Activated CD8-positive, alpha-beta T cell treated with anti-CD3 and anti-CD28 coated beads for 36 hours (primary cell): Measurements from ENCODE around the gene SPATA20. TPM values are rescaled to one million over a fixed set of nuclear protein-coding genes. Genes with fewer than 3 reads are reported as not detected.

ENCODE experiments used
- ATAC-seq: fragments of 200-7000 bp; cut with Tn5 transposase; one replicate; pipeline ENCODE4 v1.10.0; 2021; ENCODE audit warnings: mild to moderate bottlenecking, moderate library complexity
- CTCF ChIA-PET: fragments of 350-600 bp; sonication (Branson Sonifier 250); formaldehyde crosslinking; loops from one replicate; lab custom pipeline; 2021; ENCODE audit warnings: antibody characterized with exemption; lab: Charles Lee
- POLR2A ChIA-PET: fragments of 350-600 bp; sonication (Branson Sonifier 250); formaldehyde crosslinking; loops from one replicate; lab custom pipeline; 2021; ENCODE audit warnings: antibody characterized with exemption; lab: Charles Lee
- DNase-seq: peaks from one replicate; pipeline ENCODE4 v3.0.0-alpha.2; 2020
- H3K27ac Mint-ChIP-seq: one replicate; pipeline ENCODE4 v1.8.0; 2021; ENCODE audit warnings: mild to moderate bottlenecking, mixed read lengths
- H3K27me3 Mint-ChIP-seq: one replicate; pipeline ENCODE4 v1.8.0; 2021; ENCODE audit warnings: mixed read lengths
- H3K36me3 Mint-ChIP-seq: one replicate; pipeline ENCODE4 v1.8.0; 2021; ENCODE audit warnings: low read depth, mixed read lengths
- H3K4me1 Mint-ChIP-seq: one replicate; pipeline ENCODE4 v1.8.0; 2021; ENCODE audit warnings: low read depth, mixed read lengths
- H3K4me3 Mint-ChIP-seq: one replicate; pipeline ENCODE4 v1.8.0; 2021; ENCODE audit warnings: mild to moderate bottlenecking, moderate library complexity, mixed read lengths
- H3K9me3 Mint-ChIP-seq: one replicate; pipeline ENCODE4 v1.8.0; 2021; ENCODE audit warnings: mixed read lengths
- CTCF ChIP-seq: fragments of 200-600 bp; IDR thresholded peaks from one replicate; pipeline ENCODE4 v1.8.0; 2022; ENCODE audit warnings: antibody characterized with exemption, mild to moderate bottlenecking
- intact Hi-C: fragments of 100-400 bp; cut with micrococcal nuclease; formaldehyde crosslinking; loops from one replicate; pipeline ENCODE4 v1.10.0; 2022
- total RNA-seq, 2 experiments: library from RNA; stranded (reverse); gene quantifications; one replicate each; pipeline ENCODE4 v1.2.3, GENCODE V29; 2021

SPATA20 gene
- total RNA-seq, 2 experiments from 2014 or later, result 29.0 to 36.2 TPM

- ATAC-seq (no peak), DNase-seq (no peak)
- H3K9me3 Mint-ChIP-seq, result no peaks in the 10 kb centered on the region
- intact Hi-C loops, result no loop called here
- ChIA-PET CTCF (no interaction called here), POLR2A (no interaction called here)
- H3K36me3 Mint-ChIP-seq, result no peaks in the 10 kb centered on the region
- H3K27ac Mint-ChIP-seq, result no peak overlapping the region
- no peak for TF ChIP-seq CTCF
- H3K27me3 Mint-ChIP-seq, result no peaks in the 10 kb centered on the region
- no peak overlapping the region for H3K4me3 Mint-ChIP-seq
- H3K4me1 Mint-ChIP-seq, result no peaks in the 10 kb centered on the region
These were observed 42.2 kb downstream of the SPATA20 start for GRCh38 chr17:50589095-50589705.

- no peaks in the 10 kb centered on the region for H3K36me3 Mint-ChIP-seq
- no peaks in the 10 kb centered on the region for H3K4me1 Mint-ChIP-seq
- POLR2A ChIA-PET, result no interaction called here
- no peaks in the 10 kb centered on the region for H3K27me3 Mint-ChIP-seq
- DNase-seq (no peak), ATAC-seq (no peak)
- H3K9me3 Mint-ChIP-seq, result no peaks in the 10 kb centered on the region
- no peak overlapping the region for H3K4me3 Mint-ChIP-seq
- intact Hi-C loops, result no loop called here
- no peak overlapping the region for H3K27ac Mint-ChIP-seq
- CTCF ChIA-PET, result no interaction called here
- no peak for TF ChIP-seq CTCF
These were observed 44.2 kb downstream of the SPATA20 start for GRCh38 chr17:50590946-50591737.

GRCh38 chr17:50593321-50593720 lies 46.3 kb downstream of the SPATA20 start:
- TF ChIP-seq CTCF, result no peak
- H3K4me3 Mint-ChIP-seq, result no peak overlapping the region
- CTCF ChIA-PET, result no interaction called here
- DNase-seq (no peak), ATAC-seq (no peak)
- H3K4me1 Mint-ChIP-seq, result no peaks in the 10 kb centered on the region
- H3K27me3 Mint-ChIP-seq, result no peaks in the 10 kb centered on the region
- H3K36me3 Mint-ChIP-seq, result no peaks in the 10 kb centered on the region
- intact Hi-C loops, result no loop called here
- no peak overlapping the region for H3K27ac Mint-ChIP-seq
- POLR2A ChIA-PET, result no interaction called here
- no peaks in the 10 kb centered on the region for H3K9me3 Mint-ChIP-seq

GRCh38 chr17:50594128-50594823 lies 47.3 kb downstream of the SPATA20 start:
- DNase-seq, result no peak
- Mint-ChIP-seq H3K27ac (no peak overlapping the region), H3K9me3 (no peaks in the 10 kb centered on the region), H3K4me1 (no peaks in the 10 kb centered on the region), H3K36me3 (no peaks in the 10 kb centered on the region), H3K27me3 (no peaks in the 10 kb centered on the region), H3K4me3 (no peak overlapping the region)
- no peak for ATAC-seq
- CTCF ChIA-PET, result no interaction called here
- no peak for TF ChIP-seq CTCF
- POLR2A ChIA-PET, result no interaction called here
- intact Hi-C loops, result no loop called here

- no peaks in the 10 kb centered on the region for H3K36me3 Mint-ChIP-seq
- H3K4me1 Mint-ChIP-seq, result no peaks in the 10 kb centered on the region
- POLR2A ChIA-PET, result no interaction called here
- CTCF ChIA-PET, result no interaction called here
- H3K4me3 Mint-ChIP-seq, result no peak overlapping the region
- TF ChIP-seq CTCF, result no peak
- H3K27me3 Mint-ChIP-seq, result no peaks in the 10 kb centered on the region
- no peak for ATAC-seq
- intact Hi-C loops, result no loop called here
- no peak for DNase-seq
- H3K9me3 Mint-ChIP-seq, result no peaks in the 10 kb centered on the region
- H3K27ac Mint-ChIP-seq, result no peak overlapping the region
These were observed 47.9 kb downstream of the SPATA20 start for GRCh38 chr17:50594892-50595291.
